ENCODE measurements around the gene HIVEP2.
A peak's percentile ranks its signal among the peaks of the same experiment; 100 is the strongest.

The HIVEP2 gene

GRCh38 chr6:142784344-142784743, 160.6 kb downstream of the HIVEP2 start:
- DNase-seq (ENCODE audit: low read depth in 2 of 2), result no peak

GRCh38 chr6:142783499-142783898, 161.5 kb downstream of the HIVEP2 start:
- DNase-seq (ENCODE audit: low read depth in 2 of 2), result peak; percentile 36 to 40

GRCh38 chr6:142781129-142781528, 163.8 kb downstream of the HIVEP2 start:
- DNase-seq (ENCODE audit: low read depth in 2 of 2), result no peak

GRCh38 chr6:142773859-142774648, 170.9 kb downstream of the HIVEP2 start:
- no peak for DNase-seq (ENCODE audit: low read depth in 2 of 2)

GRCh38 chr6:142773324-142773723, 171.7 kb downstream of the HIVEP2 start:
- DNase-seq (ENCODE audit: low read depth in 2 of 2), result no peak

GRCh38 chr6:142771162-142771561, 173.8 kb downstream of the HIVEP2 start:
- no peak for DNase-seq (ENCODE audit: low read depth in 2 of 2)

- DNase-seq (ENCODE audit: low read depth in 2 of 2), result no peak
Measured at GRCh38 chr6:142765306-142765705, 179.7 kb downstream of the HIVEP2 start.

- DNase-seq (ENCODE audit: low read depth in 2 of 2), result no peak
Measured at GRCh38 chr6:142764311-142764710, 180.7 kb downstream of the HIVEP2 start.

- no peak for DNase-seq (ENCODE audit: low read depth in 2 of 2)
Measured at GRCh38 chr6:142763205-142763604, 181.8 kb downstream of the HIVEP2 start.

GRCh38 chr6:142761756-142762155, 183.2 kb downstream of the HIVEP2 start:
- DNase-seq (ENCODE audit: low read depth in 2 of 2), result no peak

- DNase-seq (ENCODE audit: low read depth in 2 of 2), result no peak
Measured at GRCh38 chr6:142760152-142760551, 184.8 kb downstream of the HIVEP2 start.

- no peak for DNase-seq (ENCODE audit: low read depth in 2 of 2)
Measured at GRCh38 chr6:142758629-142759025, 186.3 kb downstream of the HIVEP2 start.

- DNase-seq (ENCODE audit: low read depth in 2 of 2), result no peak
Measured at GRCh38 chr6:142757852-142758628, 186.9 kb downstream of the HIVEP2 start.

GRCh38 chr6:142756215-142756630, 188.8 kb downstream of the HIVEP2 start:
- DNase-seq (ENCODE audit: low read depth in 2 of 2), result no peak

GRCh38 chr6:142753196-142753595, 191.8 kb downstream of the HIVEP2 start:
- DNase-seq (ENCODE audit: low read depth in 2 of 2), result no peak

- no peak for DNase-seq (ENCODE audit: low read depth in 2 of 2)
Measured at GRCh38 chr6:142752348-142752747, 192.6 kb downstream of the HIVEP2 start.

- DNase-seq (ENCODE audit: low read depth in 2 of 2), result no peak
Measured at GRCh38 chr6:142751452-142751851, 193.5 kb downstream of the HIVEP2 start.

GRCh38 chr6:142750998-142751397, 194.0 kb downstream of the HIVEP2 start:
- no peak for DNase-seq (ENCODE audit: low read depth in 2 of 2)

GRCh38 chr6:142749556-142749955, 195.4 kb downstream of the HIVEP2 start:
- DNase-seq (ENCODE audit: low read depth in 2 of 2), result no peak

GRCh38 chr6:142746524-142746923, 198.5 kb downstream of the HIVEP2 start:
- DNase-seq (ENCODE audit: low read depth in 2 of 2), result no peak

GRCh38 chr6:142744836-142745235, 200.1 kb downstream of the HIVEP2 start:
- DNase-seq (ENCODE audit: low read depth in 2 of 2), result no peak

- DNase-seq (ENCODE audit: low read depth in 2 of 2), result no peak
Measured at GRCh38 chr6:142740449-142740848, 204.5 kb downstream of the HIVEP2 start.

GRCh38 chr6:142738731-142739130, 206.2 kb downstream of the HIVEP2 start:
- no peak for DNase-seq (ENCODE audit: low read depth in 2 of 2)
